GM12864 (cell line): Measurements from ENCODE around the gene SIGLEC12.
A peak's percentile ranks its signal among the peaks of the same experiment; 100 is the strongest.

ENCODE experiments used
- DNase-seq: peaks from one replicate; pipeline ENCODE4 v3.0.0-alpha.2; 2011; ENCODE audit warnings: low read depth
- H3K4me3 ChIP-seq: 2 replicates; pipeline ENCODE4 v1.5.1; 2011; ENCODE audit warnings: mild to moderate bottlenecking, low read depth, low read length, control low read depth
- TF ChIP-seq, protein P1 (sequence below): IDR thresholded peaks from 2 replicates; pipeline ENCODE4 v1.5.1; 2011; ENCODE audit warnings: low read depth, mild to moderate bottlenecking, moderate library complexity, low read length, control low read depth, inconsistent platforms; ENCODE audit errors: missing control alignments

SIGLEC12 gene

DNA sequence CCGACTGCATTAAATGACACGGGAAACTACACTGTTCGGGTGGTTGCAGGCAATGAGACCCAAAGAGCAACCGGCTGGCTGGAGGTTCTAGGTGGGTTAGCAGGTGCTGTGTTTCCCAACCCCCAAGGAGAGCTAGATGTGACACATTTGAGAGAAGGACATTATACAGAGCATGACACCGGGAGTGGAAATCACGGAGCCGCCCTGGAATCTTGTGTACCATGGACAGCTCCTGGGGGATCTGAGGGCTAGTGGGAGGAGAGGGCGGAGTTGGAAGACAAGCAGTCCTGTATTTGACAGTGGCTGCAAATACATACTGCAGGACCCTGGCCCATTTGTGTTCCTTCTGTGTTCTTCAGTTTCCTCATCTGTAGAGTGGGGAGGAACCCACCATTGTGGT lies 21.0 kb downstream of the SIGLEC12 start:
- no peak overlapping the region for H3K4me3 ChIP-seq
- DNase-seq = no peak
- TF ChIP-seq, protein P1, sequence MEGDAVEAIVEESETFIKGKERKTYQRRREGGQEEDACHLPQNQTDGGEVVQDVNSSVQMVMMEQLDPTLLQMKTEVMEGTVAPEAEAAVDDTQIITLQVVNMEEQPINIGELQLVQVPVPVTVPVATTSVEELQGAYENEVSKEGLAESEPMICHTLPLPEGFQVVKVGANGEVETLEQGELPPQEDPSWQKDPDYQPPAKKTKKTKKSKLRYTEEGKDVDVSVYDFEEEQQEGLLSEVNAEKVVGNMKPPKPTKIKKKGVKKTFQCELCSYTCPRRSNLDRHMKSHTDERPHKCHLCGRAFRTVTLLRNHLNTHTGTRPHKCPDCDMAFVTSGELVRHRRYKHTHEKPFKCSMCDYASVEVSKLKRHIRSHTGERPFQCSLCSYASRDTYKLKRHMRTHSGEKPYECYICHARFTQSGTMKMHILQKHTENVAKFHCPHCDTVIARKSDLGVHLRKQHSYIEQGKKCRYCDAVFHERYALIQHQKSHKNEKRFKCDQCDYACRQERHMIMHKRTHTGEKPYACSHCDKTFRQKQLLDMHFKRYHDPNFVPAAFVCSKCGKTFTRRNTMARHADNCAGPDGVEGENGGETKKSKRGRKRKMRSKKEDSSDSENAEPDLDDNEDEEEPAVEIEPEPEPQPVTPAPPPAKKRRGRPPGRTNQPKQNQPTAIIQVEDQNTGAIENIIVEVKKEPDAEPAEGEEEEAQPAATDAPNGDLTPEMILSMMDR = no peak

DNA sequence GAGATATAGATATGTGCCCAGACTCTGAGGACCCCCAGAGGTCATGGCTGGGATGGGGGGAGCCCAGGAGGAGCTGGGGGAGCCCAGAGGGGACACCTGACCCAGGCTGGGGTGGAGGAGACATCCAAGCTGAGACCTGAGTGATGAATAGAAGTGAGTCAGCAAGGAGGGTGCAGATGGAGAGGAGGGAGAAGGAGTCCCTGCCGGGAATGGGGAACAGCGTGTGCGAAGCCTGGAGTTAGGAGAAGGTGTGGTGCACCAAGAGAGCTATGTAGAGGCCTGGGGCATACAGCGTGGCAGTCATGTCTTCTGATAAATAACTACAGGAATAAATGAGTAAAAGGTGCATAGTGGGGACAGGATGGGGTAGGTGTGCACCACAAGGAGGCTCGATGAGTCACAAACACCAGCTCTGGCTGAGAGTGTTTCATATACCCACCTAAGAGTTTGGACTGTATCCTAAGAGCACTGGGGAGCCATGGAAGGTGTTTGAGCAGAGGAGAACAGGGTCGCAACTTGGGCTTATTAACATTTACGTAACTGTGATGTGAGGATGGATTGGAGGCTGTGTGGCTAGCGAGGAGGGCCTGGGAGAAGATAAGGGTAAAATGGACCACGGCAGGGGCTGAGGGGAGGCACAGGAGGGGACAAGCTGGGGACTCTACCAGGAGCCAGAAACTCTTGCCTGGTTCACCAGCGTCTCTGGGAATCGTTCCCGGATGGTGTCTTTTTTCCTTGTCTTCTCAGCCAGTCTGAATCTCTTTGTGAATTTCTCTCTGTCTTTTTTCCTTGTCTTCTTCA lies 21.9 kb downstream of the SIGLEC12 start:
- no peak overlapping the region for H3K4me3 ChIP-seq
- TF ChIP-seq, protein P1 = no peak
- DNase-seq = no peak

DNA sequence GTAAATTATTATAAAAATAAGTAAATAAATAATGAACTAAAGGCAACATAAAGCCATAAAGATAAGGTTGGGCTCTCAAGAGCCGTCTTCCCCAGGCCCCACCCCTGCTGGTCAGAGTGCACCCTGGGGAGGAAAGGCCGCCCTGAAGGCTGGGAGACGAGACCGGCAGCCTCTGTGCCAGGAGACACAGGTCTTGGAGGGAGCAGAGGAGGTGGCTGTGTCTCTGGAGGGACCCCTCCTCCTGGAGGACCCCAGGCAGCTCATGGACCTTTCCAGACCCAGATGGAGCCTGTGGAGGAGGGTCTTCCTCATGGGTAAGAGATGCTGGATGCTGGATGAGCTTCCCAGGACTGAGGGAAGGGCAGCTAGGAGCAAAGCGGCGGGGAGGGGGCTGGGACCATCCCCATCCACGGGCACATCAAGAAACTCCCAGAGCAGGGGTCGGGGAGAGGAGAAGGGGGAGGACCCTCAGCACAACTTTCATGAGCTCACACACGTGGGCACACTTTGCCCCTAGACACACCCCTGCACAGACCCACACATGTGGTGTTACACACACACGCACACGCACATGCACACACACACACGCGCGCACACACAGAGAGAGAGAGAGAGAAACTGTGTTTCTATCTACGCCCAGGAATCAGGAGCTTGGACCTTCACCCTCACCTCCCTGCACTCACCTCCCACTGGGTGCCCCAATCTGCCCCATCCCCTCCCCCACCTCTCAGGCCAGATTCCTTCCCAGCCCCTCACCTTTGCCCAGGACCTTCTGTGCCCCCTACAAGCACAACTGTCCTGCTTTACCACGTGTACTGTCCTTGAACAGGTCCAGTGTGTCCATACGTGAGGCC lies 23.0 kb downstream of the SIGLEC12 start, which contains the start of gene CEACAM18:
TSS of gene CEACAM18 (plus strand) at position 159 of the 854 bp plus-strand sequence.
- TF ChIP-seq, protein P1 = no peak
- DNase-seq = no peak
- no peak within 1 kb of the TSS for H3K4me3 ChIP-seq

DNA sequence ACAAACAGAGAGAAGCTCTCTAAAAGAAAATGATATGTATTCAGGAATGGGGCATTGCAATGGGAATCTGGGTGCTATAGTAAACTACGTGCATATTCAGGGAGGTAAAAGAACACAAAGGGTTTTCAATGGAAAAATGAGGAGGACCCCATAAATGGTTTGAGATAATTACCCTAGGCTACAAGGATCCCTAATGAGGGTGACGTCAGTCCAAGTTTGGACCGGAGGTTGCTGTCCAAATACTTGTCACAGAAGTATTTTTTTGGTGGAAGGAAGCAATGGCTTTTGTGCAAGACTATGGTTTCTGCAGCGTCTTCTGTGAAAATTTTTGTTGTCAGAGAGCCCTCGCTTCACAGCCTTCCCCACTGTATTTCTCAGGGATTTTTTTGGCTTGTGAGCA lies 24.3 kb downstream of the SIGLEC12 start:
- H3K4me3 ChIP-seq = no peak overlapping the region
- TF ChIP-seq, protein P1 = no peak
- DNase-seq = no peak

DNA sequence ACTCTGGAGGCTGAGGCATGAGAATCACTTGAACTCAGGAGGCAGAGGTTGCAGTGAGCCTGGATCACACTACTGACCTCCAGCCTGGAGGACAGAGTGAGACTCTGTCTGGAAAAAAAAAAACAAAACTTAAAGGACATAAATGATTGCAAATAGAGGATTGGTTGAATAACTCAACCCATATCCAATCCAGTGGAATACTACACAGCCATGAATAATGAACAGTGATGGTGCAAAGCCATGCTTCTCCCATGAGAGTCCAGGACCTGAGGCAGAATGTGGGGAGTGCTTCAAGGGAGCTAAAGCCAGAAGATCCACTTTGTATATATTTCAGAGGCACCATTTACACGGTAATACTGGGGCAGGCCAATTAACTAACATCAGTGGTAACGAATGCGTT lies 25.4 kb downstream of the SIGLEC12 start:
- TF ChIP-seq, protein P1 = no peak
- H3K4me3 ChIP-seq = no peak overlapping the region
- no peak for DNase-seq

DNA sequence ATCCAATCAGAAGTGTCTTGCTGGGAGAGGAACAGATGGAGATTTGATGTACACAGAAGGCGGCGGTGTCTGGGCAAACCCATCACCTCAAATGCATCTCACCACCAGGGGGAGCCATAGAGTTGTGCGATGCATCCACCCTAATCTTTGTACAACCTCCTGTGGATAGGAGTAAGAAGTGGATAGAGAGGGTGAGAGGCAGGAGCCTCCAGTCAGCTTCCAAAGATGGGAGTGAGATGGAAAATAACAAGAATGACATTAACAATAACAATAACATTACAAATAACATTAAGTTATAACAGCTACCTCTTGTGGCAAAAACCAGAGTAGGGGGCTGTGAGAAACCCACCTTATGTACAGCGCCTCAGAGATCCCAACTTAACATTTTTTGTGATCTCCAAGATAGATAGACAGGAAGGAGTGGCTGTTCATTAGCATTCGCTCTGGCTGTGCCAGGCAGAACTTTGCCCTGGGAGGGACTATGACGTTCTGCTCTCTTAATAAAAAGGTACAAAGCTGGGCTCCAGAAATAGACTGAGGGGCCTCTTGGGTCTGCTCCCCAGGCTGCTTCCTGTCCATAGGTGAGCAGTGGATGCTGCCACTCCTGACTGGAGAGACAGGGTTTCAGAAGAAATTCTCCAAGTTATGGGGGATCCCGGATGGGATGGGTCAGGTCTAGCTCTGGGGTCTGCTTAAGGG lies 28.4 kb downstream of the SIGLEC12 start:
- TF ChIP-seq, protein P1 = peak; percentile 87
- DNase-seq = peak; percentile 31

More for the DNA sequence above, 28.4 kb downstream of the SIGLEC12 start:
- H3K4me3 ChIP-seq = no peak overlapping the region
